ENCODE data around the gene C1orf159.

Gene C1orf159

DNA sequence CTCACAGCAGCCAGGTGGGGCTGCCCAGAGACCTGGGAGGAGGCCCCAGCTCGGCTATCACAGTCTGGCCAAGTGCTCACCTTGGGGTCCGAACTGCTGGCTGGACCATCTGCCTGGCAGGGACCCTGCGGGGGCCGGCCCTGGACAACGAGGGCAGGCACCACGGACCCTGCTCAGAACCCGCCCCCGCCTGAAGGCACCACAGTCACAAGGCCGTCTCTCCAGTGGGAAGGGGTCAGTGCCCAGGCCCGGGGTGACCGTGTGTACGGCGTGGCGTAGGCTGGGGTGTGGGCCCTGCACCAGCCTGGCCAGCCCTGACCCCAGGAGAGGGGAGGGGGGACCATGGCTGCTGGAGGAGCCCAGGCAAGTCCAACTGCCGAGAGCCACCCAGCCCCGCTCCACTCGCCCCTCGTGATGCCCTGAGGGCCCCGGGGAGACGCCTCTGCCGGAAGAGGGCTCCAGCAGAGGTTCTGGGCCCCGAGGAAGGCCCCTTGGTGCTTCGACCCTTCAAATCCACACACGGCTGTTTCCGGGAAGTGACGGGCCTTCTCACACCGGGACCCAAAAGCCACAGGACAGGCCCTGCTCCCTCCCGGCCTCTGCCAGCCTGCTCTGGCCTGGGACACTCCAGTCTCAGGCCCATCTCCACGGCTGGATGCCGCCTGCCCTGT is 30.6 kb downstream of the C1orf159 start:
- Histone ChIP-seq H3K79me1 (ENCODE audit: low read length) (no peaks in the 10 kb centered on the region), H3K9ac (ENCODE audit: low read length) (no peak overlapping the region), H3K36me3 (ENCODE audit: control insufficient read depth, insufficient read depth, low read length) (no peaks in the 10 kb centered on the region), H3K23ac (ENCODE audit: low read length) (no peak overlapping the region), H3K18ac (ENCODE audit: low read length) (no peak overlapping the region), H3K4me1 (ENCODE audit: control insufficient read depth, low read depth, low read length) (no peaks in the 10 kb centered on the region), H4K5ac (ENCODE audit: low read length) (no peak overlapping the region), H2BK120ac (ENCODE audit: low read depth, low read length) (no peak overlapping the region), H3K27me3 (ENCODE audit: insufficient read depth, low read length, poor library complexity) (no peaks in the 10 kb centered on the region), H3K79me2 (ENCODE audit: control insufficient read depth, insufficient read depth, low read length) (no peaks in the 10 kb centered on the region), H3K27ac (ENCODE audit: low read depth, low read length) (no peak overlapping the region), H2BK15ac (replicated peaks; ENCODE audit: low read depth) (no peak overlapping the region), H3K4ac (ENCODE audit: low read depth, low read length) (no peak overlapping the region), H3K56ac (ENCODE audit: low read length) (no peak overlapping the region), H4K8ac (ENCODE audit: low read depth, low read length) (no peak overlapping the region), H3K4me2 (ENCODE audit: low read length) (no peak overlapping the region), H2AK5ac (ENCODE audit: low read length) (no peak overlapping the region), H2BK5ac (ENCODE audit: low read length) (no peak overlapping the region), H3K4me3 (ENCODE audit: low read length) (no peak overlapping the region)
- WGBS (ENCODE audit: extremely low coverage, insufficient coverage, low lambda C conversion rate): no CpG with 5 or more reads among the region's 30 CpGs
- no peak for DNase-seq

DNA sequence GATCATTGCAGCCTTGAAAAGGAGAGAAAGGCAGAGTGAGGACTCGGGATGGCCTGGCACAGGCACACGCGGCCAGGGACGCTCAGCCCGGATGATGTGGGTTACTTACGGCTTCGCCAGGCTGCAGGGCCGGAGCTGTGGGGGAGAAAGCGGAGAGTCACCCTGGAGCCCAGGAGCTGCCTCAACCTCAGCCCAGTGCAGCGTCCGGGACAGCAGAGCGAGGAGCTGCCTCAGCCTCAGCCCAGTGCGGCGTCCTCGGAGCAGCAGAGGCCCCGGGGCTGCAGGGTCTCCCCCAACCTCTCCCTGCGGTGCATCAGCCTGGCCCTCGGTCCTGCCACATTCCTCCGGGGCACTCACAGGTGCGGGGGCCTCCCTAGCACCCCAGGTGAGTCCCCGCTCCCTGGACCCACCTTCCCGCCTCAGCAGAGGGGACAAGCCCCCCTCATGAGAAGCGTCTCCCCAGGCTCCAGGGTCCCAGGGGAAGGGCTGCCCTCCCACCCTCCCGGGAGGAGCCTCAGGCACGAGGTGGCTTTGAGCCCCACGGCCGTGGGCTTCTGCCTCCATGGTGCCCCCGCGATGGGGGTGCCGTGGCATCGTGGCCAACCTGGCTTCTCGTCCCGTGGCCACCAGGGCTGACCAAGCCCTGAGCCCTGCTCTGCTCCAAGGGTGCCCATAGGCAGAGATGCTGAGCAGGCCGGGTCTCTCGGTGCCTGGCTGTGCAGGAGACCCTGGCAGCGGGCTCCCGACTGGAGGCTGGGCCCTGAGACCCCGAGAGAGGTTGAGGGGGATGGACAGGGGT is 31.3 kb downstream of the C1orf159 start:
- DNase-seq: no peak
- Histone ChIP-seq H3K56ac (ENCODE audit: low read length) (no peak overlapping the region), H4K8ac (ENCODE audit: low read depth, low read length) (no peak overlapping the region), H2BK15ac (replicated peaks; ENCODE audit: low read depth) (no peak overlapping the region), H2BK5ac (ENCODE audit: low read length) (no peak overlapping the region), H3K4me2 (ENCODE audit: low read length) (no peak overlapping the region), H3K18ac (ENCODE audit: low read length) (no peak overlapping the region), H3K27me3 (ENCODE audit: insufficient read depth, low read length, poor library complexity) (no peaks in the 10 kb centered on the region), H3K23ac (ENCODE audit: low read length) (no peak overlapping the region), H3K79me2 (ENCODE audit: control insufficient read depth, insufficient read depth, low read length) (no peaks in the 10 kb centered on the region), H2AK5ac (ENCODE audit: low read length) (no peak overlapping the region), H3K4me1 (ENCODE audit: control insufficient read depth, low read depth, low read length) (no peaks in the 10 kb centered on the region), H3K79me1 (ENCODE audit: low read length) (no peaks in the 10 kb centered on the region), H3K27ac (ENCODE audit: low read depth, low read length) (no peak overlapping the region), H3K4me3 (ENCODE audit: low read length) (no peak overlapping the region), H3K4ac (ENCODE audit: low read depth, low read length) (no peak overlapping the region), H4K5ac (ENCODE audit: low read length) (no peak overlapping the region), H3K9ac (ENCODE audit: low read length) (no peak overlapping the region), H3K36me3 (ENCODE audit: control insufficient read depth, insufficient read depth, low read length) (no peaks in the 10 kb centered on the region), H2BK120ac (ENCODE audit: low read depth, low read length) (no peak overlapping the region)
- no CpG with 5 or more reads among the region's 38 CpGs for WGBS (ENCODE audit: extremely low coverage, insufficient coverage, low lambda C conversion rate)

- Histone ChIP-seq H3K56ac (ENCODE audit: low read length) (no peak overlapping the region), H3K9ac (ENCODE audit: low read length) (no peak overlapping the region), H4K5ac (ENCODE audit: low read length) (no peak overlapping the region), H3K4me2 (ENCODE audit: low read length) (no peak overlapping the region), H3K4ac (ENCODE audit: low read depth, low read length) (no peak overlapping the region), H3K23ac (ENCODE audit: low read length) (no peak overlapping the region), H3K79me2 (ENCODE audit: control insufficient read depth, insufficient read depth, low read length) (no peaks in the 10 kb centered on the region), H3K36me3 (ENCODE audit: control insufficient read depth, insufficient read depth, low read length) (no peaks in the 10 kb centered on the region), H3K27ac (ENCODE audit: low read depth, low read length) (no peak overlapping the region), H3K4me3 (ENCODE audit: low read length) (no peak overlapping the region), H3K18ac (ENCODE audit: low read length) (no peak overlapping the region), H3K4me1 (ENCODE audit: control insufficient read depth, low read depth, low read length) (no peaks in the 10 kb centered on the region), H2BK15ac (replicated peaks; ENCODE audit: low read depth) (no peak overlapping the region), H2AK5ac (ENCODE audit: low read length) (no peak overlapping the region), H4K8ac (ENCODE audit: low read depth, low read length) (no peak overlapping the region), H2BK120ac (ENCODE audit: low read depth, low read length) (no peak overlapping the region), H2BK5ac (ENCODE audit: low read length) (no peak overlapping the region), H3K27me3 (ENCODE audit: insufficient read depth, low read length, poor library complexity) (no peaks in the 10 kb centered on the region), H3K79me1 (ENCODE audit: low read length) (no peaks in the 10 kb centered on the region)
- no peak for DNase-seq
- no CpG with 5 or more reads among the region's 43 CpGs for WGBS (ENCODE audit: extremely low coverage, insufficient coverage, low lambda C conversion rate)
Measured at GRCh38 chr1:1083416-1084371, 32.2 kb downstream of the C1orf159 start.

- no peak overlapping the region for H2BK5ac ChIP-seq (ENCODE audit: low read length)
- no peak overlapping the region for H3K23ac ChIP-seq (ENCODE audit: low read length)
- no peak overlapping the region for H3K4ac ChIP-seq (ENCODE audit: low read depth, low read length)
- H2BK120ac ChIP-seq (ENCODE audit: low read depth, low read length): no peak overlapping the region
- no peaks in the 10 kb centered on the region for H3K27me3 ChIP-seq (ENCODE audit: insufficient read depth, low read length, poor library complexity)
- no peaks in the 10 kb centered on the region for H3K79me1 ChIP-seq (ENCODE audit: low read length)
- no peak overlapping the region for H3K4me3 ChIP-seq (ENCODE audit: low read length)
- no peak overlapping the region for H4K8ac ChIP-seq (ENCODE audit: low read depth, low read length)
- H3K79me2 ChIP-seq (ENCODE audit: control insufficient read depth, insufficient read depth, low read length): no peaks in the 10 kb centered on the region
- H3K56ac ChIP-seq (ENCODE audit: low read length): no peak overlapping the region
- no peak overlapping the region for H2AK5ac ChIP-seq (ENCODE audit: low read length)
- no peak overlapping the region for H3K9ac ChIP-seq (ENCODE audit: low read length)
- H3K4me1 ChIP-seq (ENCODE audit: control insufficient read depth, low read depth, low read length): no peaks in the 10 kb centered on the region
- H3K18ac ChIP-seq (ENCODE audit: low read length): no peak overlapping the region
- no peak overlapping the region for H4K5ac ChIP-seq (ENCODE audit: low read length)
- no peak overlapping the region for H2BK15ac ChIP-seq (replicated peaks; ENCODE audit: low read depth)
- no CpG with 5 or more reads among the region's 40 CpGs for WGBS (ENCODE audit: extremely low coverage, insufficient coverage, low lambda C conversion rate)
- no peak overlapping the region for H3K4me2 ChIP-seq (ENCODE audit: low read length)
- no peak for DNase-seq
- no peaks in the 10 kb centered on the region for H3K36me3 ChIP-seq (ENCODE audit: control insufficient read depth, insufficient read depth, low read length)
- H3K27ac ChIP-seq (ENCODE audit: low read depth, low read length): no peak overlapping the region
Measured at GRCh38 chr1:1082776-1083415, 33.0 kb downstream of the C1orf159 start.

GRCh38 chr1:1082239-1082775 is 33.6 kb downstream of the C1orf159 start:
- no peak overlapping the region for H4K8ac ChIP-seq (ENCODE audit: low read depth, low read length)
- no peak overlapping the region for H2BK120ac ChIP-seq (ENCODE audit: low read depth, low read length)
- H3K4me2 ChIP-seq (ENCODE audit: low read length): no peak overlapping the region
- H3K4me1 ChIP-seq (ENCODE audit: control insufficient read depth, low read depth, low read length): no peaks in the 10 kb centered on the region
- H3K4me3 ChIP-seq (ENCODE audit: low read length): no peak overlapping the region
- H2AK5ac ChIP-seq (ENCODE audit: low read length): no peak overlapping the region
- H3K4ac ChIP-seq (ENCODE audit: low read depth, low read length): no peak overlapping the region
- H3K27ac ChIP-seq (ENCODE audit: low read depth, low read length): no peak overlapping the region
- no peaks in the 10 kb centered on the region for H3K79me1 ChIP-seq (ENCODE audit: low read length)
- WGBS (ENCODE audit: extremely low coverage, insufficient coverage, low lambda C conversion rate): no CpG with 5 or more reads among the region's 27 CpGs
- no peak overlapping the region for H4K5ac ChIP-seq (ENCODE audit: low read length)
- no peak overlapping the region for H2BK15ac ChIP-seq (replicated peaks; ENCODE audit: low read depth)
- H3K36me3 ChIP-seq (ENCODE audit: control insufficient read depth, insufficient read depth, low read length): no peaks in the 10 kb centered on the region
- no peak overlapping the region for H3K18ac ChIP-seq (ENCODE audit: low read length)
- no peak overlapping the region for H3K23ac ChIP-seq (ENCODE audit: low read length)
- no peaks in the 10 kb centered on the region for H3K27me3 ChIP-seq (ENCODE audit: insufficient read depth, low read length, poor library complexity)
- H2BK5ac ChIP-seq (ENCODE audit: low read length): no peak overlapping the region
- DNase-seq: no peak
- no peak overlapping the region for H3K9ac ChIP-seq (ENCODE audit: low read length)
- H3K79me2 ChIP-seq (ENCODE audit: control insufficient read depth, insufficient read depth, low read length): no peaks in the 10 kb centered on the region
- no peak overlapping the region for H3K56ac ChIP-seq (ENCODE audit: low read length)
